CD4-positive, alpha-beta T cell treated with Interleukin-6 for 4 hours (primary cell): Measurements from ENCODE around the gene RAB22A.
"Not testable (repeated sequence)": the region's sequence is repeated elsewhere in the genome, so short reads cannot be mapped to it uniquely, and the experiment has no call there.

Source experiments
- DNase-seq: peaks from one replicate; pipeline ENCODE4 v3.0.0-alpha.2; 2020; ENCODE audit warnings: mixed read lengths

RAB22A gene

GRCh38 chr20:58352468-58352867 lies 43.0 kb downstream of the RAB22A start:
- no peak for DNase-seq

DNA sequence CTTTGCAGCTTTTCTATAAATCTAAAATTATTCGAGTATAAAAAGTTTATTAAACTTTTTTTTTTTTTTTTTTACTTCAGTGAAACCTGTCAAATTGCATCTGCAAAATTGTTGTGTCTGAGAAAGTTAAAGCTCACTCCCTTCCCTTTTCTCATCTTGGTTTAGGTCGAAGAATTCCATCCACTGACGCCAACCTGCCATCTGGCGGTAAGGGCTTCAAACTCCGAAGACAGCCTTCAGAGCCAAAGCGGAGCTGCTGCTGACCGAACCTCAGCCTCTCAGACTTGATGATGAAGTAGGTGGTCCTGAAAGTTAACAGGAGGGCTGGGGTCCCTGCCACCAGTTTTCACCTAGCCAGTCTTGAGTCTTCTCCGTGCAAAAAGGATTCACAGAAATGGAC lies 49.9 kb downstream of the RAB22A start:
- DNase-seq = no peak

DNA sequence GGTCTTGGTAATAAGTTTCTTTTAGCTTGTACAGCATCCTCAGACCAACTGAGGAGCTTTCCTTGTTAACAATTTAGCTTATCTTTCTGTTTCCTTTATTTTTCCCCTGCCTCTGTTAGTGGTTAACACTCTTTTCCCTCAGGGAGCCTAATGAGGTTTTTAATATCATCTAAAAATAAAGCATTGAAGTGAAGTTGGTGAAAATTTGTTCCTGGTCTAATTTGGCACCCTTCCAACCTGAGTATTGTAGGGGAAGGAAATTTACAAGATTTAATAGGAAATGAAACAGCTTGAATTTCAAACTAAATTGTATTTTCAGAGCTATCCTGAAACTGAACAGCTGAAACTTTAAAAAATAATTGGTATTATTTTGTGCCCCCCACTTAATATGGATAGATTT lies 51.4 kb downstream of the RAB22A start:
- no peak for DNase-seq

GRCh38 chr20:58361481-58362205 lies 52.1 kb downstream of the RAB22A start:
- no peak for DNase-seq

DNA sequence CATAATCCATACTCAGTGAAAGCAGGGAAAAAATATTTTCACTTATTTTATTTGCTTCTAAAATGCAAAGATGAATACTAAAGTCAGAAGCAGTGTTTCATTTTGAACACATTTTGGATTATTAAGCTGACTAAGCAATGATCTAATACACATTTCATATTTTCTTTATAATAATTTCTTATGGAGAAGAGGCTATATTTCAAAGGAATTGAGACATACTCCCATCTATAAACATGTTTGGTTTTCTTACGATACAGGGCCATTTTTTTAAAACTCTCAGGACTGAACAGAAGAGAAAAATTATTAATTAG lies 52.6 kb downstream of the RAB22A start:
- DNase-seq = no peak

DNA sequence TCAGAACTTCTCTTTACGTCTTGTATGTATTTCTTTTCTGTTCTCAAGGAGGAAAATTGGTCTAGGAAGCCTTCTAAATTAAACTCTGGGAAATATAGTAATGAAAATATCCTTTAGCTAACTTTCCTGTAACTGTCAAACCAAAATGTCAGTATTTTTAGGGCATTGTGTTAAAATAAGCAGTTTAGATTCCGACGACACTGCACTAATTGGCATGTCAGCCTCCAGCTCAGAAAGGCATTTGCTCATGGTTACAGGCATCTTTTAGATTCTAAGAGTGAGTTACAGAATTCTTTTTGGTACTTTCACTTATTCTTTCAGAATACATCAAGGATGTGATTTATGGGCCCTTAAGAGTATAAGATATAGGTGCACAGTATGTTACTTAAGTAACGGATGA lies 53.5 kb downstream of the RAB22A start:
- no peak for DNase-seq

GRCh38 chr20:58366866-58367265 lies 57.4 kb downstream of the RAB22A start:
- DNase-seq = no peak

GRCh38 chr20:58372806-58373205 lies 63.3 kb downstream of the RAB22A start:
- no peak for DNase-seq

- not testable (repeated sequence) for DNase-seq
These were observed 63.8 kb downstream of the RAB22A start for GRCh38 chr20:58373296-58373695.

- no peak for DNase-seq
These were observed 64.7 kb downstream of the RAB22A start for GRCh38 chr20:58374027-58374850.

DNA sequence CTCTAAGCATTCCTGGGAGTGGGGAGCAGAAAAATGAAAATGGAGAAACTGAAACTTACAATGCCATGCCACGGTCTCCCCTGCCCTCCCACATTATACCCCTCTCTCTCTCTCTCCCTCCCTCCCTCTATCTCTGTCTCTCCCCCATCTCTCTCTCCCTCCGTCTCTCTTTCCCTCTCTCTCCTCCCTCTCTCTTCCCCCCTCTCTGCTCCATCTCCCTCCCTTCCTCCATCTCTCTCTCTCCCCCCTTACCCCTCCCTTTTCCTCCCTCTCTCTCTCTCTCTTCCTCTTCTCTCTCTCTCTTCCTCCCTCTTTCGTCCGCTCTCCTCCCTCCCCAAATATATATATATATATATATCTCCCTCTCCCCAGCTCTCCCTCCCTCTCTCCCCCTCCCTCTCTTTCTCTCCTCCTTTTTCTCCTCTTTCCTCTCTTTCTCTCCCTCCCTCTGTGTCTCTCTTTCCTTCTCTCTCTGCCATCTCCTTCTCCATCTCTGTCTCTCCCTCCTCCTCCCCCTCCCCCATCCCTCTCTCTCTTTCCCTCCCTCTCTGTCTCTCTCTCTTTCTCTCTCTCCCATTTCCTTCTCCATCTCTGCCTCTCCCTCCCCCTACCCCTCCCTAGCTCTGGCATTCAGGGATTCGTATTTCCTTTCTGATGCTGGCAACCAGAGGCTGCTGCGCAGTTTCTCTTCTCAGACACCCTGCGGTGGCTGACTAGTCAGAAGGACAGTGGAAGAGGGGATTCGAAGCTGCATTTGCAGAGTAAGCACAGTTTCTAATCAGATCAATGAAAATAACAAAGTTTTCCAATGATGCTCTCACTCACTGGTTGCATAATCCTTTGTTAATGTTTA lies 65.6 kb downstream of the RAB22A start:
- DNase-seq = no peak

DNA sequence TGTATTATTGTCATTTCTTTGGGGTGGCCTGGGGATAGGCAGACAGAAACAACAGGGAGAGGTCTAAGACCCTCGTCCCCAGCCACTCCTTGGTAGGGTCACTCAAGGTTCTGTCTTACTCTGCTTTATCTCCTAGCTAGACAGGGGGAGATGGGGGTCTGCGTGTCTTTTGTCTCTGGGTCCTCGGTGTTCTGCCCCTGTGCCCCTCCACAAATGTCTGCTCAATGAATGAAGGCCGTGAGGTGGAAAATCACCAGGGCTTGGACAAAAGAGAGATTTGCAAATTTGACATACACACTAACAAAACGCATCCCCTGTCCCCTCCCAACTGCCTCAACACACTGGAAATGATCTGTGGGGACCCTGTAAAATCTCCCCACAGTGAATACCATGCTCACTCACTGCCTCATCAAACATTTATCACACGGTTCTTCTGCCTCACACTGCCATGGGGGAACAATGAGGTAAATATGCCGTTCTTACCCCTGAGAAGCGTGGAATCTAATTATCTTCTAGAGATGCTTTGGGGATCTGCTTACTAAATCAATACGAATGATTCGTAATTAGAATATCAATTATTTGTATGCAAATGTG lies 66.3 kb downstream of the RAB22A start:
- no peak for DNase-seq

- no peak for DNase-seq
These were observed 67.5 kb downstream of the RAB22A start for GRCh38 chr20:58377017-58377416.

- no peak for DNase-seq
These were observed 68.4 kb downstream of the RAB22A start for GRCh38 chr20:58377766-58378401.

DNA sequence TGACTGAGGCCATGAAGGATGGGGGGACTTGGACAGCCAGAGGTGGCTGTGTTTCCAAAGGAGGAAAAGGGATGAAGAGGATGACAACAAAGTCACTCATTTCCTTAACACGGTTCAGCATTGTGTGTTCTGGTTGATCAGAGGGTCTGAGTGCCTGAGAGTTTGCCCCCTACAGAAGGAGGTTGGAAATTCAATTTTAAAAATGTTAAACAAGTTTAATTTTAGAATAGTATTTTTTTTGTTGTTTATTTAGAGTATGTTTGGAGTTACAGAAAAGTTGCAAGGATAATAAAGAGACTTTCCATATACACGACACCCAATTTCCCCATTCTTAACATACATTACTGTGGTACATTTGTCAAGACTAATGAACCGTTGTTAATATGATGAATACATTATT lies 69.2 kb downstream of the RAB22A start:
- no peak for DNase-seq

GRCh38 chr20:58381627-58382026 lies 72.1 kb downstream of the RAB22A start:
- no peak for DNase-seq

GRCh38 chr20:58382096-58382495 lies 72.6 kb downstream of the RAB22A start:
- no peak for DNase-seq

DNA sequence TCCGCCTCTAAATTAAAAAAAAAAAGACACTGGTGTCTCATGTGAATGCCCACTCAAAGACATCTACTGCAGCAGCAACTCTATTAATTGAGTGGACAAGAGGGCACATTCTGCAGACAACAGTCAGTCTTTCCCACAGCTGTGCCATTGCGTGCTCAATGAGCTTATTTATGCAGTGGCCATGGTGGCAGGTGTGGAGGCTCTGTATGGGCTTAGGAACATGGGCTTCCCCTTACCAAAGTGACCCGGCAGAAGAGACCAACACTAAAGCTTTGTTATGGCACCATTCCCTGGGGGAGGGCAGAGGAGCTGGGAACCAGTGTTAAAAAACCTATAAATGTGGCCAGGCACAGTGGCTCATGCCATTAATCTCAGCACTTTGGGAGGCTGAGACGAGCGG lies 75.3 kb downstream of the RAB22A start:
- DNase-seq = no peak

GRCh38 chr20:58388028-58388601 lies 78.6 kb downstream of the RAB22A start:
- no peak for DNase-seq

DNA sequence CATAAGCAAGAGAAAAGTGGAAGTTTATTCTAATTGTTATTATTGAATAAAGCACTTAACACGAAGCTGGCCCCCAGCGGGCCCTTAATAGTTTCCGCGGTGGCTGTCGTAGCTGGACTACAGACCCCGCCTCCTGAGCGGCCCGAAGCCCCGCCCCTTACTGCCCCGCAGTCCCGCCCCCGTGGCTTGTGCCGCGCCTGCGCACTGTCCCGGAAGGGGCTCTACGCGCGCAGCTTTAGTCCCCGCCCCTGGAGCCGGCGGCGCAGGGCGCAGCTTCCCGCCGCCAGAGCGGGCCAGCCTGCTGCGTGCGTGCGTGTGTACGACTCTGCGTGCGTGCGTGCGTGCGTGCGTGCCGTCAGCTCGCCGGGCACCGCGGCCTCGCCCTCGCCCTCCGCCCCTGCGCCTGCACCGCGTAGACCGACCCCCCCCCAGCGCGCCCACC lies 79.4 kb downstream of the RAB22A start, which contains the start of gene VAPB:
Gene VAPB (plus strand): TSS at position 348 of the 442 bp plus-strand sequence. CDS start 231 bp downstream, outside the sequence.
- peak; percentile 96 for DNase-seq

- DNase-seq = no peak
These were observed 79.9 kb downstream of the RAB22A start for GRCh38 chr20:58389324-58389967.
